Measurements from ENCODE around the gene CASP4. TPM values are rescaled to one million over a fixed set of nuclear protein-coding genes. Genes with fewer than 3 reads are reported as not detected.
A peak's percentile ranks its signal among the peaks of the same experiment; 100 is the strongest.

CASP4 gene
- total and polyA plus RNA-seq, 2 experiments from 2014 or later = 0.35 TPM; not detected in 1

- TF ChIP-seq REST (IDR thresholded peaks at IDR 0.05; ENCODE audit: unreplicated experiment) = no peak
- TF ChIP-seq STAT1 (IDR thresholded peaks at IDR 0.05; ENCODE audit: unreplicated experiment) = no peak
- TF ChIP-seq JUNB (IDR thresholded peaks at IDR 0.05; ENCODE audit: unreplicated experiment) = no peak
Measured at GRCh38 chr11:104957280-104957679, 11.1 kb downstream of the CASP4 start (continued).

GRCh38 chr11:104956528-104956927 lies 11.8 kb downstream of the CASP4 start:
- H3K36me3 Mint-ChIP-seq (ENCODE audit: low read depth) = no peaks in the 10 kb centered on the region
- H3F3A ChIP-seq (replicated peaks; ENCODE audit: low read depth) = no peaks in the 10 kb centered on the region
- H3K27ac Mint-ChIP-seq = no peak overlapping the region
- TF ChIP-seq EZH2 (IDR thresholded peaks at IDR 0.05; ENCODE audit: low read depth, unreplicated experiment) (no peak), ZNF462 (CRISPR knock-in tag; IDR thresholded peaks at IDR 0.05) (no peak), ZNF114 (CRISPR knock-in tag; IDR thresholded peaks at IDR 0.05) (no peak), STAT1 (IDR thresholded peaks at IDR 0.05; ENCODE audit: unreplicated experiment) (no peak), POLR2AphosphoS5 (IDR thresholded peaks at IDR 0.05; ENCODE audit: low read depth) (no peak), CREB1 (CRISPR knock-in tag; IDR thresholded peaks at IDR 0.05; ENCODE audit: low read depth) (no peak), EZH2phosphoT487 (IDR thresholded peaks at IDR 0.05; ENCODE audit: unreplicated experiment) (no peak), JUNB (IDR thresholded peaks at IDR 0.05; ENCODE audit: unreplicated experiment) (no peak), ZNF331 (CRISPR knock-in tag; IDR thresholded peaks at IDR 0.05; ENCODE audit: low read depth) (no peak), REST (IDR thresholded peaks at IDR 0.05; ENCODE audit: unreplicated experiment) (no peak), ETS1 (IDR thresholded peaks at IDR 0.05) (no peak)

More at GRCh38 chr11:104956528-104956927, 11.8 kb downstream of the CASP4 start:
- Histone ChIP-seq H3K9me2 (ENCODE audit: insufficient read depth) (peaks cover 11% of the 10 kb centered on the region; the same call in 1 of the 2 replicates), H3K79me2 (replicated peaks; ENCODE audit: insufficient read depth) (no peaks in the 10 kb centered on the region), H3K27ac (ENCODE audit: low read depth) (no peak overlapping the region), H3K4me2 (no peak overlapping the region), H3K27me3 (ENCODE audit: insufficient read depth) (no peaks in the 10 kb centered on the region), H3K4me1 (ENCODE audit: insufficient read depth) (no peaks in the 10 kb centered on the region), H2AFZ (no peak overlapping the region), H3K36me3 (ENCODE audit: insufficient read depth) (no peaks in the 10 kb centered on the region), H3K4me3 (no peak overlapping the region), H4K20me1 (replicated peaks; ENCODE audit: insufficient read depth) (no peaks in the 10 kb centered on the region)
- peak; percentile 9 for DNase-seq (ENCODE audit: low spot score)
- Mint-ChIP-seq H3K9me3 (no peaks in the 10 kb centered on the region), H3K27me3 (ENCODE audit: insufficient read depth, low read depth, poor library complexity) (no peaks in the 10 kb centered on the region), H3K4me3 (no peak overlapping the region), H3K4me1 (no peaks in the 10 kb centered on the region)
- ATAC-seq = no peak

Measured in GM23338 (cell line).